SK-N-SH (cell line): ENCODE data around the gene THTPA. TPM values are rescaled to one million over a fixed set of nuclear protein-coding genes. Genes with fewer than 3 reads are reported as not detected.

Experiments
- CTCF ChIA-PET: fragments of 300-600, 350-600 bp; formaldehyde crosslinking; extraction: SDS; loops from one replicate; lab custom pipeline; 2021; lab: Yijun Ruan, JAX
- POLR2A ChIA-PET: fragments of 350-600 bp; sonication (Branson Sonifier 250); formaldehyde crosslinking; extraction: SDS; loops from one replicate; lab custom pipeline; 2020; ENCODE audit warnings: antibody characterized with exemption, inconsistent platforms; lab: Yijun Ruan, JAX
- DNase-seq: peaks from one replicate; pipeline ENCODE4 v3.0.0; 2012
- H2AFZ ChIP-seq: fragments of 200-600 bp; sonication (generic); 2 replicates; pipeline ENCODE4 v1.8.1; 2016; ENCODE audit warnings: antibody characterized with exemption, mild to moderate bottlenecking, low read depth
- H3F3A ChIP-seq: fragments of 200-600 bp; sonication (generic); replicated peaks from 2 replicates; pipeline ENCODE3; 2016; ENCODE audit warnings: antibody characterized with exemption, mild to moderate bottlenecking; ENCODE audit not compliant: insufficient read depth
- H3K27ac ChIP-seq, 2 experiments: fragments of 200-500 bp in 1 of 2; fragments of 200-600 bp in 1 of 2; sonication (Bioruptor generic) in 1 of 2; sonication (generic), shearing (Covaris generic) in 1 of 2; 2 replicates each; pipeline versions ENCODE4 v1.5.1 to v1.6.1; 2014 to 2016; ENCODE audit warnings: low read depth in 2 of 2, inconsistent platforms in 1 of 2, low read length in 1 of 2, mild to moderate bottlenecking in 1 of 2, mixed read lengths in 1 of 2
- H3K27me3 ChIP-seq: fragments of 200-600 bp; sonication (generic), shearing (Covaris generic); 2 replicates; pipeline ENCODE4 v1.6.1; 2016; ENCODE audit warnings: mixed run types; ENCODE audit not compliant: insufficient read depth
- H3K36me3 ChIP-seq, 2 experiments: fragments of 200-500 bp in 1 of 2; fragments of 200-600 bp in 1 of 2; sonication (Bioruptor generic) in 1 of 2; sonication (generic) in 1 of 2; replicated peaks in 1 of 2; 2 replicates each; pipeline versions ENCODE3 to v1.5.1; 2014 to 2016; ENCODE audit warnings: low read length in 1 of 2, mild to moderate bottlenecking in 1 of 2; ENCODE audit not compliant: insufficient read depth in 2 of 2, control insufficient read depth in 1 of 2
- H3K4me1 ChIP-seq, 2 experiments: fragments of 200-500 bp in 1 of 2; fragments of 200-600 bp in 1 of 2; sonication (Bioruptor generic) in 1 of 2; sonication (generic), shearing (Covaris generic) in 1 of 2; 2 replicates each; pipeline versions ENCODE4 v1.5.1 to v1.6.1; 2014 to 2016; ENCODE audit warnings: low read depth in 1 of 2, low read length in 1 of 2, mixed run types in 1 of 2; ENCODE audit not compliant: insufficient read depth in 2 of 2, control insufficient read depth in 1 of 2
- H3K4me2 ChIP-seq: fragments of 200-600 bp; sonication (generic), shearing (Covaris generic); 2 replicates; pipeline ENCODE4 v1.6.1; 2017; ENCODE audit warnings: mixed run types
- H3K4me3 ChIP-seq, 2 experiments: fragments of 200-500 bp in 1 of 2; fragments of 200-600 bp in 1 of 2; sonication (Bioruptor generic) in 1 of 2; sonication (generic), shearing (Covaris generic) in 1 of 2; 2 replicates each; pipeline versions ENCODE4 v1.5.1 to v1.8.1; 2014 to 2016; ENCODE audit warnings: low read depth in 2 of 2, inconsistent platforms in 1 of 2, low read length in 1 of 2, mild to moderate bottlenecking in 1 of 2, mixed read lengths in 1 of 2, moderate library complexity in 1 of 2
- H3K79me2 ChIP-seq: fragments of 200-600 bp; sonication (generic); 2 replicates; pipeline ENCODE4 v1.8.1; 2017; ENCODE audit warnings: mild to moderate bottlenecking; ENCODE audit not compliant: insufficient read depth
- H3K9ac ChIP-seq: fragments of 200-600 bp; sonication (generic); 2 replicates; pipeline ENCODE4 v1.6.1; 2017; ENCODE audit warnings: mixed run types
- H3K9me2 ChIP-seq: fragments of 200-600 bp; sonication (generic); 2 replicates; pipeline ENCODE4 v1.6.1; 2017; ENCODE audit warnings: mixed run types
- H3K9me3 ChIP-seq: fragments of 200-600 bp; sonication (generic); 2 replicates; pipeline ENCODE4 v1.6.1; 2017; ENCODE audit warnings: mixed run types, mild to moderate bottlenecking, moderate library complexity
- H4K20me1 ChIP-seq: fragments of 200-600 bp; sonication (generic); 2 replicates; pipeline ENCODE4 v1.6.1; 2017; ENCODE audit warnings: mild to moderate bottlenecking, mixed run types; ENCODE audit not compliant: insufficient read depth
- CHD2 ChIP-seq: fragments of 150-350 bp; IDR thresholded peaks from 2 replicates; pipeline ENCODE4 v1.6.1; 2018; ENCODE audit warnings: low read length; ENCODE audit not compliant: partially characterized antibody
- EZH2phosphoT487 ChIP-seq: fragments of 200-600 bp; sonication (generic); IDR thresholded peaks from 2 replicates; pipeline ENCODE4 v1.6.1; 2017; ENCODE audit warnings: low read depth, mixed run types, mild to moderate bottlenecking, antibody characterized with exemption, moderate library complexity, borderline replicate concordance
- FOXJ3 ChIP-seq: sonication (generic); formaldehyde crosslinking; IDR thresholded peaks from 2 replicates; pipeline ENCODE4 v1.5.1; 2020; ENCODE audit warnings: mild to moderate bottlenecking, missing genetic modification reagents
- GABPA ChIP-seq: IDR thresholded peaks from 2 replicates; pipeline ENCODE4 v1.4.0; 2012; ENCODE audit warnings: low read depth, mild to moderate bottlenecking
- GATA2 ChIP-seq: sonication (generic); formaldehyde crosslinking; IDR thresholded peaks from 2 replicates; pipeline ENCODE4 v1.5.0; 2020; ENCODE audit warnings: mild to moderate bottlenecking, missing genetic modification reagents
- JUND ChIP-seq: IDR thresholded peaks from 2 replicates; pipeline ENCODE4 v1.4.0; 2012
- MEF2A ChIP-seq: IDR thresholded peaks from 2 replicates; pipeline ENCODE4 v1.4.0; 2012; ENCODE audit warnings: low read depth, borderline replicate concordance
- NFIC ChIP-seq: IDR thresholded peaks from 2 replicates; pipeline ENCODE4 v1.4.0; 2012; ENCODE audit warnings: borderline replicate concordance
- POLR2AphosphoS5 ChIP-seq: IDR thresholded peaks from 2 replicates; pipeline ENCODE4 v1.6.1; 2012; ENCODE audit warnings: low read depth, low read length
- RAD21 ChIP-seq: IDR thresholded peaks from 2 replicates; pipeline ENCODE4 v1.6.1; 2012; ENCODE audit warnings: mild to moderate bottlenecking, low read length
- RCOR1 ChIP-seq: fragments of 150-350 bp; IDR thresholded peaks from 2 replicates; pipeline ENCODE4 v1.6.1; 2017; ENCODE audit warnings: antibody characterized with exemption, low read length
- RXRA ChIP-seq: IDR thresholded peaks from 2 replicates; pipeline ENCODE4 v1.4.0; 2012; ENCODE audit warnings: low read depth, mild to moderate bottlenecking, borderline replicate concordance
- SIN3A ChIP-seq: IDR thresholded peaks from 2 replicates; pipeline ENCODE4 v1.6.1; 2012; ENCODE audit warnings: low read depth, mild to moderate bottlenecking, low read length, moderate library complexity, borderline replicate concordance
- SMC3 ChIP-seq: IDR thresholded peaks from 2 replicates; pipeline ENCODE4 v1.6.1; 2012; ENCODE audit warnings: low read depth, low read length, improper control_type of control experiment
- TAF1 ChIP-seq: IDR thresholded peaks from 2 replicates; pipeline ENCODE4 v1.6.1; 2012; ENCODE audit warnings: low read depth, mild to moderate bottlenecking, low read length, moderate library complexity, borderline replicate concordance
- TCF12 ChIP-seq: IDR thresholded peaks from 2 replicates; pipeline ENCODE4 v1.4.0; 2012
- TEAD4 ChIP-seq: IDR thresholded peaks from 2 replicates; pipeline ENCODE4 v1.4.0; 2012; ENCODE audit warnings: mild to moderate bottlenecking, borderline replicate concordance; ENCODE audit not compliant: insufficient read depth
- YY1 ChIP-seq: IDR thresholded peaks from 2 replicates; pipeline ENCODE4 v1.4.0; 2012; ENCODE audit warnings: low read depth, mild to moderate bottlenecking
- WGBS: methylation state at CpG from one replicate; pipeline ENCODE4 v1.1.6; 2017; ENCODE audit warnings: low lambda C conversion rate; 5-methylcytosine and 5-hydroxymethylcytosine counted together
- polyA plus RNA-seq, 3 experiments: library from polyadenylated mRNA; depleted of rRNA; stranded (reverse); fragments of >200 nt; gene quantifications; 2 replicates each; pipeline ENCODE4 v1.2.3, GENCODE V29; 2012
- TF ChIP-seq, protein P1 (sequence below): IDR thresholded peaks from 2 replicates; pipeline ENCODE4 v1.4.0; 2012; ENCODE audit warnings: low read depth
- TF ChIP-seq, protein P2 (sequence below): IDR thresholded peaks from 2 replicates; pipeline ENCODE4 v1.6.1; 2012; ENCODE audit warnings: mild to moderate bottlenecking, low read depth, low read length, moderate library complexity
- TF ChIP-seq, protein P3 (sequence below): fragments of 200-600 bp; sonication (generic); IDR thresholded peaks from 2 replicates; pipeline ENCODE4 v1.6.1; 2017; ENCODE audit warnings: antibody characterized with exemption, mild to moderate bottlenecking, moderate library complexity
- TF ChIP-seq, protein P4 (sequence below): IDR thresholded peaks from 2 replicates; pipeline ENCODE4; 2012

THTPA gene
- polyA plus RNA-seq, 1 of the 3 experiments (the other 2 are of a cell fraction): 16.3 TPM

DNA sequence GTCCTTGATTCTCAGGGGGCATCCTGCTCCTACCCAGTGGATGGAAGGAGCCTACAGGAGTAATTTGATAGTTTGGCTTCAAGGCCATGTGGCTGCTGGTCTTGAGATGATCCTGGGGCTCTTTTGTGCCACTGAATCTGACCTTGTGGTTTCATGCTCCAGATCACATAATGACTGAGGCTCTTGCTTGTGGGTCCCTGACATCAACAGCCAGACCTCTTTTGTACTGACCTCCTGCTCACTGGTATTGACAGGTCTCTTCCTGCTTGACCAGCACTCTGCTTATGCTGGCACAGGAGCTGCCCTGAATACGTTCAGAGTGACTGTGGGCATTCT lies 45.7 kb downstream of the THTPA start:
- no peaks in the 10 kb centered on the region for H3K9me2 ChIP-seq
- no peaks in the 10 kb centered on the region for H3F3A ChIP-seq
- no peaks in the 10 kb centered on the region; the same call in 1 of the 2 replicates for H4K20me1 ChIP-seq
- no peaks in the 10 kb centered on the region for H3K27me3 ChIP-seq
- H2AFZ ChIP-seq: no peak overlapping the region
- TF ChIP-seq, protein P1, sequence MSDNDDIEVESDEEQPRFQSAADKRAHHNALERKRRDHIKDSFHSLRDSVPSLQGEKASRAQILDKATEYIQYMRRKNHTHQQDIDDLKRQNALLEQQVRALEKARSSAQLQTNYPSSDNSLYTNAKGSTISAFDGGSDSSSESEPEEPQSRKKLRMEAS: no peak
- TF ChIP-seq GABPA (no peak), POLR2AphosphoS5 (no peak), CHD2 (no peak), RAD21 (no peak), RXRA (no peak), TAF1 (no peak), GATA2 (CRISPR knock-in tag) (no peak), FOXJ3 (CRISPR knock-in tag) (no peak), JUND (no peak), TEAD4 (no peak)
- TF ChIP-seq, protein P2, sequence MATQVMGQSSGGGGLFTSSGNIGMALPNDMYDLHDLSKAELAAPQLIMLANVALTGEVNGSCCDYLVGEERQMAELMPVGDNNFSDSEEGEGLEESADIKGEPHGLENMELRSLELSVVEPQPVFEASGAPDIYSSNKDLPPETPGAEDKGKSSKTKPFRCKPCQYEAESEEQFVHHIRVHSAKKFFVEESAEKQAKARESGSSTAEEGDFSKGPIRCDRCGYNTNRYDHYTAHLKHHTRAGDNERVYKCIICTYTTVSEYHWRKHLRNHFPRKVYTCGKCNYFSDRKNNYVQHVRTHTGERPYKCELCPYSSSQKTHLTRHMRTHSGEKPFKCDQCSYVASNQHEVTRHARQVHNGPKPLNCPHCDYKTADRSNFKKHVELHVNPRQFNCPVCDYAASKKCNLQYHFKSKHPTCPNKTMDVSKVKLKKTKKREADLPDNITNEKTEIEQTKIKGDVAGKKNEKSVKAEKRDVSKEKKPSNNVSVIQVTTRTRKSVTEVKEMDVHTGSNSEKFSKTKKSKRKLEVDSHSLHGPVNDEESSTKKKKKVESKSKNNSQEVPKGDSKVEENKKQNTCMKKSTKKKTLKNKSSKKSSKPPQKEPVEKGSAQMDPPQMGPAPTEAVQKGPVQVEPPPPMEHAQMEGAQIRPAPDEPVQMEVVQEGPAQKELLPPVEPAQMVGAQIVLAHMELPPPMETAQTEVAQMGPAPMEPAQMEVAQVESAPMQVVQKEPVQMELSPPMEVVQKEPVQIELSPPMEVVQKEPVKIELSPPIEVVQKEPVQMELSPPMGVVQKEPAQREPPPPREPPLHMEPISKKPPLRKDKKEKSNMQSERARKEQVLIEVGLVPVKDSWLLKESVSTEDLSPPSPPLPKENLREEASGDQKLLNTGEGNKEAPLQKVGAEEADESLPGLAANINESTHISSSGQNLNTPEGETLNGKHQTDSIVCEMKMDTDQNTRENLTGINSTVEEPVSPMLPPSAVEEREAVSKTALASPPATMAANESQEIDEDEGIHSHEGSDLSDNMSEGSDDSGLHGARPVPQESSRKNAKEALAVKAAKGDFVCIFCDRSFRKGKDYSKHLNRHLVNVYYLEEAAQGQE: no peak
- TF ChIP-seq, all 33 proteins: peak for 0
- 14% methylated on average over 1 of the region's 1 CpG for WGBS
- Histone ChIP-seq H3K9ac (no peak overlapping the region), H3K27ac (no peak overlapping the region), H3K4me3 (no peak overlapping the region), H3K36me3 (no peaks in the 10 kb centered on the region), H3K4me1 (no peaks in the 10 kb centered on the region), H3K79me2 (no peaks in the 10 kb centered on the region), H3K4me2 (no peak overlapping the region), H3K9me3 (no peaks in the 10 kb centered on the region)
- no peak for DNase-seq
- CTCF ChIA-PET: interaction anchor here (0.7 to 2.5 kb wide), 4 partner anchors 13 to 62 kb away, joined by 3 to 9 read pairs (median 4); no protein-coding TSS in a partner anchor
- POLR2A ChIA-PET: no interaction called here

DNA sequence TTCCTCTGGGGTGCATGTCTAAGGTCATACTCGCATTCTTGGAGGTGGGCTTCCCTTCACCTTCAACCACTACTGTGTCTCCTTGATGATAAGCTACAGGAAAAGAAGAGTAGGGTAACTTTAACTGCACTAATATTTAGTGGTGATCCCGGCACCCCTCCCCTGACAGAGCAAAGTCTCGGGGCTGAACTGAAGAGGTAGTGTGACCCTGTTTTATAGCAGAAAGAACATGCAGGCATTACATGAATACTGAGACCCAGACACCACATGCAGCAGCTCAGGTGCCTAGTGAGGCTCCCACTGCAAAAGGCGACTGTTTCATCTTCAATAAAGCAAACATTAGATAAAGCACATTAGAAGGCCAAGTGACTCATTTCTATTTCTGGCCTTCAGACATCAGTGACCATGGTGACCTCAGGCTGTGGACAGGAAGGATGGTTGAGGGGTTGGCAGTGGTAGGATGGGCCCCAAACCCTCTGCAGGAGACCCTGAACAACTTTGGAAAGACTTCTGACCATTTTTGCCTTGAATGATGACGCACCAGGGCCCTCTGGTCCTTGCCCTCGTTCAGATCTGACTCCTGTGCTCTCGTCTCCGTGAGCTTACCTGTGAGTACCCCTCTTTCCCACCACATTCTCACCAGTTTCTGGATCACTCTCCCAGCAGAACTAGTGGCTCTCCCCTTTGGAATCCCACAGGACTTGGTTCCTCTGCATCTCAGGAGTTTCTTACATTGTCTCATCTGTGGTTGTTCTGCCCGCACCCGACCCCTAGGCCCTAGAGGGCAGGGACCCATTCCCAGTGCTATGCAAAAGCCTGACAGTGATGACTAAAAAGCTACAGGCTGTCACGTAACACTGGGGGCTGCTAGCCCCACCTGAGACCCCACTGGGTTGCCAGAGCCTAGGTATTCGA lies 46.4 kb downstream of the THTPA start:
- H2AFZ ChIP-seq: no peak overlapping the region
- no peak overlapping the region for H3K9ac ChIP-seq
- CTCF ChIA-PET: interaction anchor here (0.9 to 2.5 kb wide), 4 partner anchors 13 to 308 kb away, joined by 3 to 9 read pairs (median 4); no protein-coding TSS in a partner anchor
- POLR2A ChIA-PET: no interaction called here
- DNase-seq: no peak
- 0 out of 2 replicates have a peak overlapping the region, but pooled peaks have one; percentile 23 for H3K4me2 ChIP-seq
- H3K27ac ChIP-seq: no peak overlapping the region
- no peaks in the 10 kb centered on the region for H3K4me1 ChIP-seq
- H3F3A ChIP-seq: no peaks in the 10 kb centered on the region
- no peaks in the 10 kb centered on the region; the same call in 1 of the 2 replicates for H4K20me1 ChIP-seq
- WGBS: 38% methylated on average over 12 of the region's 12 CpGs
- no peaks in the 10 kb centered on the region for H3K9me3 ChIP-seq
- H3K27me3 ChIP-seq: no peaks in the 10 kb centered on the region; the same call in 1 of the 2 replicates
- no peaks in the 10 kb centered on the region for H3K79me2 ChIP-seq
- no peak overlapping the region for H3K4me3 ChIP-seq
- no peaks in the 10 kb centered on the region for H3K36me3 ChIP-seq
- H3K9me2 ChIP-seq: no peaks in the 10 kb centered on the region
- TF ChIP-seq MEF2A: no peak
- no peak for TF ChIP-seq RCOR1
- TF ChIP-seq, protein P3, sequence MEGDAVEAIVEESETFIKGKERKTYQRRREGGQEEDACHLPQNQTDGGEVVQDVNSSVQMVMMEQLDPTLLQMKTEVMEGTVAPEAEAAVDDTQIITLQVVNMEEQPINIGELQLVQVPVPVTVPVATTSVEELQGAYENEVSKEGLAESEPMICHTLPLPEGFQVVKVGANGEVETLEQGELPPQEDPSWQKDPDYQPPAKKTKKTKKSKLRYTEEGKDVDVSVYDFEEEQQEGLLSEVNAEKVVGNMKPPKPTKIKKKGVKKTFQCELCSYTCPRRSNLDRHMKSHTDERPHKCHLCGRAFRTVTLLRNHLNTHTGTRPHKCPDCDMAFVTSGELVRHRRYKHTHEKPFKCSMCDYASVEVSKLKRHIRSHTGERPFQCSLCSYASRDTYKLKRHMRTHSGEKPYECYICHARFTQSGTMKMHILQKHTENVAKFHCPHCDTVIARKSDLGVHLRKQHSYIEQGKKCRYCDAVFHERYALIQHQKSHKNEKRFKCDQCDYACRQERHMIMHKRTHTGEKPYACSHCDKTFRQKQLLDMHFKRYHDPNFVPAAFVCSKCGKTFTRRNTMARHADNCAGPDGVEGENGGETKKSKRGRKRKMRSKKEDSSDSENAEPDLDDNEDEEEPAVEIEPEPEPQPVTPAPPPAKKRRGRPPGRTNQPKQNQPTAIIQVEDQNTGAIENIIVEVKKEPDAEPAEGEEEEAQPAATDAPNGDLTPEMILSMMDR: no peak
- TF ChIP-seq EZH2phosphoT487: no peak
- no peak for TF ChIP-seq YY1
- TF ChIP-seq TCF12: no peak
- no peak for TF ChIP-seq SIN3A
- TF ChIP-seq SMC3: no peak
- TF ChIP-seq, protein P4, sequence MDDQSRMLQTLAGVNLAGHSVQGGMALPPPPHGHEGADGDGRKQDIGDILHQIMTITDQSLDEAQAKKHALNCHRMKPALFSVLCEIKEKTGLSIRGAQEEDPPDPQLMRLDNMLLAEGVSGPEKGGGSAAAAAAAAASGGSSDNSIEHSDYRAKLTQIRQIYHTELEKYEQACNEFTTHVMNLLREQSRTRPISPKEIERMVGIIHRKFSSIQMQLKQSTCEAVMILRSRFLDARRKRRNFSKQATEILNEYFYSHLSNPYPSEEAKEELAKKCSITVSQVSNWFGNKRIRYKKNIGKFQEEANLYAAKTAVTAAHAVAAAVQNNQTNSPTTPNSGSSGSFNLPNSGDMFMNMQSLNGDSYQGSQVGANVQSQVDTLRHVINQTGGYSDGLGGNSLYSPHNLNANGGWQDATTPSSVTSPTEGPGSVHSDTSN: no peak
- TF ChIP-seq NFIC: no peak
